NCI-H2227 (cell line): ENCODE data around the gene TRIM31.

Experiments used
- DNase-seq: peaks from one replicate; lab custom pipeline; 2025; ENCODE audit not compliant: unreplicated experiment; lab: John Stamatoyannopoulos, UW

TRIM31 gene

DNA sequence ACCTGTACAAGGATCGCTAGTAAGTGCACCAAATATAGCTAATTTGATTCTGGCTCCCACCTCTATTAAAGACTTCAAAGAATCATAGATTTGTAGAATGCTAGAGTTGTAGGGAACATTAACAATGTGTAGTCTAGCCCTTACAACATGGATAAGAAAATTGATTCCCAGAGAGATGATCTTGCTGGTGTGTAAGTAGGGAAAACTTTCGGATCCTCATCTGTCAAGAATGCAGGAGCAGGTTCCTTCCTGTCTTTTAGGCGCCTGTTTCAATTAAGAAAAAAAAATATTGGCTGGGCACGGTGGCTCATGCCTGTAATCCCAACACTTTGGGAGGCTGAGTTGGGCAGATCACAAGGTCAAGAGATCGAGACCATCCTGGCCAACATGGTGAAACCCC, 25.0 kb downstream of the TRIM31 start:
- DNase-seq: no peak

DNA sequence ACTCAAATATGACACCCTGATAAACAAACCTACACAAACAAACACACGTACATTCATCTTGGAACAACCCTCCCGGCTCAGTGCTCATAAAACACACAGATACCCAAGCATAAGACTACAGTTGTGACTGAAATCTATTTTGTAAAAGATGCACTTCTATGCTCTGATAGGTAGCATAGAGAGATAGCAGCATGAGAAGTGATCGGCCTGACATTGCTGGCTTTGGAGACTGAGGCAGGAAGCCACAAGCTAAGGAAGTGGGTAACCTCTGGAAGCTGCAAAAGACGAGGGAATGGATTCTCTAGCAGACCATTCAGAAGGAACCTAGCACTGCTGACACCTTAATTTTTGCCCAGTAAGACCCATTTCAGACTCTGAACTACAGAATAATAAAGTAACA, 35.7 kb downstream of the TRIM31 start:
- no peak for DNase-seq

DNA sequence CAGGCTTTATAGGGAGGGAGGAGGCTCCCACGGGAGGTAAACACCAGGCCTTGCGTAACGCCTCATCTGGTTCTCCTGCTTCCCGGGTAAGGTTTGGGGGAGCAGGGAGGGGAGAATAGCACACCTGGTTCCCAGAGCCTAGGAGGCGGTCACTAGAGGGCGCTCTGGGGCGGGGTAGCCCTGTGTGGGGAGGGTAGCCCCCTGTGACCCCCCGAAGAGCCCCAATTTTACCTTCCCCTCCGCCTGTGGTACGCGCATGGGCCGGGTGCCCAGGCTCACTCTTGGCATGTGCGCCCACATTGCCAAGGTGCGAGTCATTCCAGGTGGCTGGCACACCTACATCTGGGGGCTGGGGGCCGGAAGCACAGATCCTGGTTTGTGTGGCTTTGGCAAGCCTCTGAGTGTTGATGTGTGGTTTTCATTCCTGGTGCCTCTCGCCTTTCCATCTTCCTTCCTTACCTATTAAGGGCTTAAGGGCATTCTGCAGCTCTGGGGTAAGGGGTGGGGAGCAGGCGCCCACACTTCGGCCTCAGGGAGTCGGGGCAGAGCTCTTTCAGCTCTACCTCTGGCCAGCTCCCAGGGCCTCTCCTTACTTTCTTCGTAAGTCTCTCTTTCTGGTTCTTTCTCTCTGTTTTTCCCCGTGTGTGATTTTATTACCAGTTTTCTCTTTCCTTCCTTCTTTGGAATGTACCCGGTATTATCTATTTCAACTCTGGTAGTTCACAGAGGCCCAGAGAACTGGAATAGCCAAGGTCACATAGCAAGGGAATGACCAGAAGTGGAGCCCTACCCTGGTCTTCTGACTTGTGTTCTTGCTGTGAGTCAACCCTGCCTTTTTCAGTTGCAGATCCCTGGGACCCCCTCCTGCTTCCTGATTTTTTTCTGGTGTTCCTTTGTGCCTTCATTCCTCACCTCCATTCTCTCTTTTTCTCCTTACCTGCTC, 36.8 kb downstream of the TRIM31 start:
- peak; percentile 24 for DNase-seq

DNA sequence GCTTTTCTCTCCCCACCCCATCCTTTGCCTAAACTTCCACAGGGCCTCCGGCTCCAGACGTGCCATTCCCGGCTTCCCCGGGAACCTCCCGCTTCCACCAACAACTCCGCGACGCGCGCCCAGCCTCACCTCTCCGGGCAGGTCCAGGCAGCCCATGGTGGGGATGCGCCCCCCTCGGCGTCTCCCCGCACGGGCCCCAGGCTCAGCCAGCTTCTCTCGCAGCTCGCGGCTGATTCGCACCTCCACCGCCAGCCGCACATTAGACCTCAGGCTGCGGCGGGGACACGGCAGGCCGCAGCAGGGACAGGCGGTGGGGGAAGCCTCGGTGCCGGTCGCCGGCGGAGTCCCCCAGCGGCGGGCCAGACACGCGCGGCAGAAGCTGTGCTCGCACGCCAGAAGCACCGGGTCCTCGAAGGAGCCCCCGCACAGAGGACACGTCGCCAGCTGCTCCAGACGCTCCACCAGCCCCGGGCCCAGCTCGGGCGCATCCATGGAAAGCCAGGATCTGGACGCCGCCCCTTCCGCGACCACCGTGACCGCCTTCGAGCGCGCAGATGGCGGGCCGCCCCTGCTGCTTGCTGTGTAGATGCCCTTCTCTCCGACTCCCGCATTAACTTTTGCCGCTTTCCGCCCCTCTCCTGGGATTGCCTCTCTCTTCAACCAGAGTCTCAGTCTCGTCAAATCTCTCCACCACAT, 37.6 kb downstream of the TRIM31 start, which contains the start of gene RNF39:
Gene RNF39 (minus strand): TSS at position 676 of the 696 bp plus-strand sequence. CDS start 184 bp downstream, at position 492.
- DNase-seq: peak; percentile 36

DNA sequence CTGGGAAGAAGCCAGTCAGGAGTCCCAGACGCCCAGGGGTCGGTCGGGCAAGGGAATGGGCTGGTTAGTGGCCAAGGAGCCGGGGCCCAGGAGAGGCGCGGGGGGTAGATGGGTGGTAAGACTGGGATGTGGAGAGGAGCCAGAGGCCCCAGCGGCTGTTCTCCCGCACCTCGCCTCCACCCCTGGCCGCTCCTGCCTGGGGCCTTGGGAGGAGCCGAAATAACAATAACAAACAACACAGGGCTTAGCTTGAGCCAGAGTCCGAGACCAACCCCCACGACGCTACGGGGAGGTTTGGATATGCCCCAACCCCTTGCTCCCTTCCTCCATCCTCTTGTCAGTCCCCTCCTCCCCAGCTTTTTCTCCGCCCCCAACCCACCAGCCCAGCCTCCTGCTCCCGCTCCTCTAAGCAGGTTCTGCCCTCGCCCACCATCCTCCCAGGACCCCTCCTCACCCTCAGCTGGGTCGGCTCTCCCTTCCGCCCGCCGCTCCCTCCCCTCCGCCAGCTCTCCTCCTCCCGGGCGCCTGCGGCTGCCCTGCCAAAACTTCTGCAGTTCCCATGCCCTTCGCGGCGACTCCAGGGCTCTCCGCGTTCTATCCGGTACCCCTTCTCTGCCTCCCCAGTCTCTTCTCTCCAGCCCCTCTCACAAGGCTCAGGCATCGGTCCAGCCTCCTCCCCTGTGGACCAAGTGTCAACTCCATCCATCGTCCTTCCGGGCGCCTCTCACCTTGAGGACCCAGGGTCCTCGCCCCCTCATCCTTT, 38.4 kb downstream of the TRIM31 start:
- peak; percentile 44 for DNase-seq

DNA sequence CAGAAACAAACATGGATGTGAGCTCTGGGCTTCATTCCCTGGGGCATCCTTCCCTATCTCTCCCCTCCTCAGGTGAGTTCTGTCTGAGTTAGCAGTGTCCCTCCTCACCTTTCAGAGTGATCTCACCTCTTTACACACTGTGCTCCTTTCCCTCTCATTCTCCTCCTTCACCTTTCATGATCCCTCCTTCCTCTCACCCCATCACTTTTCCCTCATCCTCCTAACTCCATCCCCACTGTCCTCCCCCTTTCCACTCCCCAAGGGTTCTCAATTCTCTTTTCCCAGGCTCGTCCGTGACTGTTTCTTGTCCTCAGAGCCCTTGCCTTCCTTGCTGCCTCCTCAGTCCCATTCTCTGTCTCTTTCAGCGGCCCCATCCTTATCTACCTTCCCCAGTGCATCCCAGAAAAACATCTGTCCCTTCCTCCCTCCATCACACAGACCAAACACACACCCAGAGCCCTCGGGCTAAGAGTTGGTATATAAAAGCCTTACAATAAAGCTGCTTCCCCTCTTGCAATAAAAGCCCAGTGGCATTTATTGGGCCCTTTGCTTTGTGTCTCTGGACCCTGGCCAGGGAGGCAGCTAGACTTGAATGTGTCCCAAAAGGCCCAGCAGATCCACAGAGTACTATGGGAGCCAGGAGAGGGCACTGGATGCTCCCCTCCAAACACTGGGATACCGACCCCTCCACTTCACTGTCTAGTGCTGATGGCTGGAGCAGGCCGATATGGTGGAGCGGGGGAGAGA, 39.2 kb downstream of the TRIM31 start:
- no peak for DNase-seq

DNA sequence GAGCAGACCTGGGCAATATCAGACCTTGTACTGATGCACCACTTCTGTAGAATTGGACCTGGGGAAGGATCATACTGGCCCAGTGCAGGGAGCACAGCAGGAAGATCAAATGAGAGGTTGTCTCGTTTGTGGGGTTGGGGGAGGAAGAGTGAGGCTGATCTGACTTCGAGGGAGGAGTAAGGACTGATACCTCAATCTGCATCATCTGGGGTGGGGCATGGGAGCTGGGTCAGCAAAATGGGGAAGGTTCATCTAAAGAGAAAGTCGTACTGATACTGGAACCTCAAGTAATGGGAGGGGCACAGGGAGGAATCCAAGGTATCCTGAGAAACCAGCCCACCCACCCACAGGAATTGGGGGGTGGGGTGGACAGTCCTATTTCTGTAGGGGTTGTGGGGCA, 41.0 kb downstream of the TRIM31 start:
- no peak for DNase-seq

DNA sequence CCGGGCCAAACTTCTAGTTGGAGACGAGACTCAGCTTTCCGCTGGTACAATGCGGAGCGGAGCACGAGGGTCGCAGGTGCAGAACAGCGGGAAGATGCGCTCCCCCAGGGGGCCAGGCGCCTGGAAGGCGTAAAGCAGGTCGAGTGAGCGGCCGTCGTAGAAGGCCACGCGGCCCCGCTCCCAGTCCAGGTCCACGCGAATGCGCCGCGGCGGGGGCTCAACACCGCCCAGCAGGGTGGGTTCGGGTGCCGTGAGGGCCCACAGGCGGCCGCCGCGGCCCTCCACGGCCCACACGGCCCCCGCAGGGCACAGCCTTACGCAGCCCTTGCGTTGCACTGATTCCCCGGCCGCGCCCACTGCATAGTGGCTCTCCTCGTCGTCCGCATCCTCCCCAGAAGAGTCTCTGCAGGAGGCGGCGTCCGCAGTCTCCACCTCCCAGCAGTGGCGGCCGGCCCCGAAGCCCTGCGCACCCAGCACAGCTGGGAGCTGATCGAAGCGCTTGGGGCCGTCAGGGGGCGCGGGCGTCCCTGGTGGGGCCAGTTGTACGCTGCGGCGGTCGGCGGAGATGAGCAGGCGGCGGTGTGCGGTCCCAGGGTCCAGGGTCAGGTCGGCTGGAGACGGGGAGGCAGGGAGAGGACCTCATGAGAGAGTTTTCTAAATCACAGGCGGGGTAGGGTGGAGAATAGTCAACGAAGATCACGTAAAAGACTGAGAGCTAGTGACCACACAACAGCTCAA, 41.6 kb downstream of the TRIM31 start:
- DNase-seq: no peak

DNA sequence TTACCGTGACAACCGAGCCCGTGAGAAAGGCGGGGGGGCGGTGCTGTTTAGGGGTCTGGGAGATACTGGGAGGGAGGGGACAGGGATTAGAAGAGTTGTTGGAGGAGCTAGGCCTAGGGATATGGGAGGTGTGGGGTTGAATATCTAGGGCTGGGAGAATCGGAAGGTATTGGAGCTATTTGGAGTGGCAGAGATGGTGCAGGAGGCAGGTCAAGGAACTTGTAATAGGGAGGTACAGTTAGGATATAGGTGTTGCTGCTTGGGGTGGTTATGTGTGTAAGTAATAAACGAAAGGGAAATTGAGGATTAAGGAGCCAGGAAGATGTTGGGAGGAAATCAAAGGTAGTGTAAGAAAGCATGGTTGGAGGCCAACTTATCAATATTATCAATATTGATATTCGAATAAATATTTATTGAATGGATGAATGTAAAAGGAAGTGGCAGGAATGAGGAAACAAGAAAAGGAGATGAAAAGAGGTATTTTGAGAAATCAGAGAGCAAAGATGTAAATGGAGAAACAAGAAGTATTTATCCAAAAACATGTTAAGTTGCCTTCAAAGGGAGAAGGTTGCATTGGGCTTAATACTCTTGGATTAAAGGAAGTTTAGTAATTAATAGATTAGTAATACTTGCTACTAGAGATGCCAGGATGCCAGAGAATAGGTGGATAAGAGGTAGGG, 45.3 kb downstream of the TRIM31 start:
- no peak for DNase-seq

DNA sequence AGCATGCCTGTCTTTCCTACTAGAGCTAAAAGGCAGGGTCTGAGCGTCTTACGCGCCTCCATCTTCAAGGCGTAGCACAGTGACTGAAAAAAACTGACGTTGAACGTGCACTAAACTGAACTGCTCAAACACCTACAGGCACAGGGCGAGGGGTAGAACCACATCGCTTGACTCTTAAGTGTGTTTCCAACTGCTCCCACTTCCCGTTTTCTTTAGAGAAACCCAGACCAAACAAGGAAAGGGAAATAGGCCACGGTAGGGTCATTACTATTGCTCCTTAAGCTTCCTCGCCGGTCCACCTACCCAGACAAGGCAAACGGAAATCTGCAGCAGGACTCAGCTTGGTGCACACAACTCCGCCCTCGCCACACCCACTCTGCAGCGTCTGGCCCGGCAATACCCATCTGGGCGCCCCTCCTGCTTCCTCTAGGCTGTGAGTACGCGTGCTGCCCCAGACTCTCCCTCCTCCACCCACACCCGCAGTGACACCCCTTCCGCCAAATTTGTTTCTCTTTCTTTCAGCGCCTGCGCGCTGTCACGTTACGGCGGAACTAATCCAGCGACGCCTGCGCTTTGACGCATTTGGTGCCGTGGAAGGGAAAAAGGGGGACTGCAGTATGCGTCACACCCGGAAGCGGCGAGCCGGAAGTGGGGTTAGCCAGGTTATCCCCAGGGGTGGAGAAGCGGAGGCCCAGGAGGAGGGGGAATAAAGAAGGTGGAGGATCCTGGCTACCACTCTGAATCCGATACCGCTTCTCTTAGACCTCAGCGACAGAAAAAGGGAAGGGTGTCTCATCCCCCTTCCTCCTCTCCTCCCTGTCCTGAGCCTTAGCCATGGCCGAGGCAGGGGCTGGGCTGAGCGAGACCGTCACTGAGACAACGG, 46.1 kb downstream of the TRIM31 start, which contains the start of gene PPP1R11:
Gene PPP1R11 (plus strand): TSS at position 622 of the 883 bp plus-strand sequence. CDS start 213 bp downstream, at position 835.
- peak; percentile 99 for DNase-seq

DNA sequence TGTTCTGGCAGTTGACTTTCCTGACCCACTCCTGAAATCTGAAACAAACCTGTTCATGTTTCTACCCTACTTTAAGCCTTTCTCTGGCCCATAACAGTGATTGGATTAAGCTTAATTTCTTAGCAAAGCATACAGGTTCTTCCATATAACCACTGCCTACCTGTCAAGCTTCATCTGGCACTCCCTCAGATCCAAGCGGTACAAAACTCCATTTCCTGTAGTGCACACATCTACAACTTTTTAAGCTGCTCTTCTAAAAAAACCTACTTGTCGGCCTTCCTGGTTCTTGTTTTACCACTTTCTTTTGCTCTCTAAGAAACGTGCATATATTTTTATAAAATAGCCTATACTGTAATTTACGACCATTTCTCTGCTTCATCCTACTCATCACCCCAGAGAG, 46.8 kb downstream of the TRIM31 start:
- no peak for DNase-seq

DNA sequence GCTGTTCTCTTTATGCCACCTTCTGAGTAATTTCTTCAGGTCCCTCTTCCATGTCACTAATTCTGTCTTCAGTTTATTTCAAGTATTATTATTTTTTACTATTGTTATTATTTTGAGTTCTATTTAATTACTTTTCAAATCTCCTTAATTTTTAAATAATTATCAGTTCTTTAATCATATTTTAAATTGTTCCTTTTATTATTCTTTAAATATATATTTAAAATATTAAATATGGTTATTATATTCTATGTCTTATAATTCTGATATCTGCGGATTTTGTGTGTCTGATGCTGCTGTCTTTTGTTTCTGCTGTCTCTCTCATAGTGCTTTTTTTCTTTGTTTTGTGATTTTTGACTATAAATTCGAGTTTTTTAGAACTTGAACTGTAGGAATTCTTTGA, 49.6 kb downstream of the TRIM31 start:
- no peak for DNase-seq

DNA sequence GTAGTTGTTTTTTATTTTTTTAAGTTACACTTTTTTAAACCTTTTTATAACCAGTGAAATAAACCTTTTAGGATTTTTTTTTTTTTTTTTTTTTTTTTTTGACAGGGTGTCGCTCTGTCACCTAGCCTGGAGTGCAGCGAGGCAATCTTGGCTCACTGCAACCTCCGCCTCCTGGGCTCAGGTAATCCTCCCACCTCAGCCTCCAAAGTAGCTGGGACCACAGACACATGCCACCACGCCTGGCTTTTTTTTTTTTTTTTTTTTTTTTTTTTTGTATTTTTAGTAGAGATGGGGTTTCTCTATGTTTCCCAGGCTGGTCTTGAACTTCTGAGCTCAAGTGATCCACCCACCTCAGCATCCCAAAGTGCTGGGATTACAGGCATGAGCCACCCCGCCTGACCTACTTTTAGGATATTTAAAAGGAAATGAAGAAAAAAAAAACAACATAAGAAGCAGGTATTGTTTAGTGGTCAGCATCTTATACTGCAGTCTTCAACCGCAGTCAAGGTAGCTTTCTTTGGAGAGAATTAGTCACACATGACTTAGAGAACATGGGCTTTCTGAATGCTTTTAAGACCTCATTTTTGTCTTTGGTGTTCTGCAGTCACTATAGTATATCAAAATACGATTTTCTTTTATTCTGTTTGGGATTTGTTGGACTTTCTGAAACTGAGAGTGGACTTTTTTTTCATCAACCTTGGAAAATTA, 50.3 kb downstream of the TRIM31 start:
- DNase-seq: no peak

DNA sequence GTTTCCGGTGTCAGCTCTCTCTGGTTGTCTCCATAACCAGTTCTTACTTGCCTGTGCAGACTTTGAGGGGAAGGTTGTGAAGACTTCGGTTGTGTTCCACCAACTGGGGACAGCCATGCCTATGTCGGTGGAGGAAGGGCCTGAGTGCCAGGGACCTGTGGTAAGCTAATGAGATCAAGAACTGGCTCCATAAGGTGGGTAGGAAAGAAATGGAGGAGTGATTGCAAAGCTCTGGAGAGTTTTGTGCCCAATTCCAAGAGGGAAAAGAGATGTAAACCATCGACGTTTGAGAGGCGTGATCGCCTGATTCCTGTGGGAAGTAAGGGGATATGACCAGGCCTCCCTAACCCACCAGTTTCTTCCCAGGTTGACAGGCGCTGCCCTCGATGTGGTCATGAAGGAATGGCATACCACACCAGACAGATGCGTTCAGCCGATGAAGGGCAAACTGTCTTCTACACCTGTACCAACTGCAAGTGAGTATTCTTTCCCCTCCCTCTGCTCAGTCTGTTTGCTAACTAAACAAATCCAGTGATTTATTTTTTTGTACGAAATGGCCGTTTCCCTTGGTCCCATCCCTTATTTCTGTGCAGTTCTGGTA, 50.9 kb downstream of the TRIM31 start:
- peak; percentile 43 for DNase-seq

DNA sequence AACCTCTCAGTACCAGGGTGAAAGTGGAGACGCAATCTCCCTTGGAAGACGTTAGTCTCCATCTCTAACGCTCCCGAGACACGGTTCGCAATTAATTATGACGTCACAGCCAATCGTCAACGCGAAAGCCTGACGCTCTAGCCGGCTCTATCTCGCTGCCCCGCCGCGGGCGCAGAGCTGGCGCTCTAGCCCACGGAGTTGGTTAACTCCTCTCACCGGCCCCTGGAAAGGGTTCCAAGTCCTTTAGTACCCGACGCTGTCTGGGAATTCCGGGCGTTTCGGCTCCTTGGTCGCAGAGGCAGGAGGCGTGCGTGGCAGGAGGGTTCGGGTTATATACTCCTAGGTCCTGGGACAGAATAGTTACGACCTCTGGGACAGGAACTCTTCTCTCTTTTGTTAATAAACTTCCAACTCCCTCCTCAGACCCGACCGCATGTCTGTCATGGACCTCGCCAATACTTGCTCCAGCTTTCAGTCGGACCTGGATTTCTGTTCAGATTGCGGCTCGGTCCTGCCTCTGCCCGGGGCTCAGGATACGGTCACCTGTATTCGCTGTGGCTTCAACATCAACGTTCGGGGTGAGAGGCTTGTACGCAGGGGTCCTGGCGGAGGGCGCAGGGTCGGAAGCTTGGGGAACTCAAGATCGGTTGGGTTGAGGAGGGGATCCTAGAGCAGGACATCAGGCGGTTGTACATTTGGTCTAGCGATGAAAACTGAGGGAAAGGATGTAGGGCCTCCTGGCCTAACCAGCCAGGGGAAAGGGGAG, 51.6 kb downstream of the TRIM31 start, which contains the start of gene POLR1H:
Gene POLR1H (plus strand): TSS at position 174 of the 766 bp plus-strand sequence. CDS start 260 bp downstream, at position 434.
- peak; percentile 99 for DNase-seq

DNA sequence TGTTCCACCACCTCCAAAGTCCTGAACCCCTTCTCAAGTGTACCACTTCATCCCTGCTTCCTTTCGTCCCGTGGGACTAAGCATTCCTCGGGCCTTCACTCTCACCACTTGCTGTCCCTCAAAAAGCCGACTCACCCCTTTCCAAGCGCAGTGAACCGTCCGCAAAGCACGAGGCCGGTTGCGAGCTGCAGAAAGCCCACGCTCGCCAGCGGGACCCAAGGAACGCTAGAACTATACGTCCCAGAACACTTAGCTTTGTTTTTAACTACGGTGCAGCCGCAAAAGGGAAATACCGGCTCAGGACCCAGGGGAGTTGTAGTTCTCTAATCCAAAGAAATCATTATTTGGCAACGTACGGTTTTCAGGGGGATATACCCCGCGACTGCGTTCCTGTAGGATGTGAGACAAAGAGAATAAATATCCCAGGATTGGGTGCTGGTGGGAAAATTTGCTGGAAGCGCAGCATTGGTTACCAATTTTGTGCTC, 52.2 kb downstream of the TRIM31 start:
- DNase-seq: peak; percentile 47
